Smooth muscle cell of bladder (primary cell): ENCODE results near the gene ZNF892. TPM values are rescaled to one million over a fixed set of nuclear protein-coding genes. Genes with fewer than 3 reads are reported as not detected.

Experiments
- total RNA-seq: library from RNA; depleted of rRNA; stranded (reverse); fragments of >200 nt; gene quantifications from 2 replicates; pipeline ENCODE4 v1.2.3, GENCODE V29; 2014

Gene ZNF892
- total RNA-seq: 3.0 and 4.7 TPM in 2 replicates

DNA sequence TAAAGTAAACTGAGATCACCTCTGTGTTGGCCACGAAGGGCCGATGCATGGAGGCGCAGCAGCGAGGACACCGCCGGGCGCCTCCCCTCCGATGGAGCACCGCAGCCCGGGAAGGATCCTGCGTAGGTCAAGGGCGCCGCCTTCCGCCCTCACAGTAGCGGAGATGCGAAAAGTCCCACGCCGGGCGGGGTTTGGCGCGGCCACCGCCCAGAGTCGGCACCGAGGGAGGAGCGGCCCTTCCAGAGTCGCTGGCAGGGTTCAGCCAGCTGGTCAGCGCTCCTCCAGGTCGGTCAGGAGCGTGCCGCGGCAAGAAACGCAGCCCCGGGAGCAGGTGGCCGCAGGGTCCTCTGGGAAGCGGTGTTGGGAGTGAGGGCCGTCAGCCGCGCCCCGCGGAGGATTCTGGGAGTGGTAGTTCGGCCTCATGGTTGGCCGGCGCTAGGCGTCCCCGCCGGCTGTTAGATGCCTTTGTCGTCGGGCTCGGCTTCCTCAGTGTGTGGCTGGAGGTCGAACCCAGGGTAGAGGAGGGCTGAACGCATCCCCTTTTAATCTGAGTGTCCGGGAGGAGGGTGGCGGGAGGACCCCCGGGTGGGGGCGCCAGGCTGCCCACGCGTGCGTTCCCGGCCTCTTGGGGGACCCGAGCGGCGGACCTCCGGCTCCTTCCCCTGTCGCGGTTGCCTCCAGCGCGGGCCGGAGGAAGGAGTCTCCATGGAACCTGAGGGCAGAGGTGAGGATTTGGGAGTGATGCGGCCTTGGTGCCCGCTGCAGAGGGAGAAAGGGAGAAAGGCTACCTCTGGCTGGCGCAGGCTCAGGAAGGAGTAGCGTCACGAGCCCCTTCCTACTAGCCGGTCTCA lies at the start of gene ZNF892:
ZNF892 (plus strand) TSS at position 411 of the 851 bp plus-strand sequence; CDS start at position 706, 295 bp downstream.

DNA sequence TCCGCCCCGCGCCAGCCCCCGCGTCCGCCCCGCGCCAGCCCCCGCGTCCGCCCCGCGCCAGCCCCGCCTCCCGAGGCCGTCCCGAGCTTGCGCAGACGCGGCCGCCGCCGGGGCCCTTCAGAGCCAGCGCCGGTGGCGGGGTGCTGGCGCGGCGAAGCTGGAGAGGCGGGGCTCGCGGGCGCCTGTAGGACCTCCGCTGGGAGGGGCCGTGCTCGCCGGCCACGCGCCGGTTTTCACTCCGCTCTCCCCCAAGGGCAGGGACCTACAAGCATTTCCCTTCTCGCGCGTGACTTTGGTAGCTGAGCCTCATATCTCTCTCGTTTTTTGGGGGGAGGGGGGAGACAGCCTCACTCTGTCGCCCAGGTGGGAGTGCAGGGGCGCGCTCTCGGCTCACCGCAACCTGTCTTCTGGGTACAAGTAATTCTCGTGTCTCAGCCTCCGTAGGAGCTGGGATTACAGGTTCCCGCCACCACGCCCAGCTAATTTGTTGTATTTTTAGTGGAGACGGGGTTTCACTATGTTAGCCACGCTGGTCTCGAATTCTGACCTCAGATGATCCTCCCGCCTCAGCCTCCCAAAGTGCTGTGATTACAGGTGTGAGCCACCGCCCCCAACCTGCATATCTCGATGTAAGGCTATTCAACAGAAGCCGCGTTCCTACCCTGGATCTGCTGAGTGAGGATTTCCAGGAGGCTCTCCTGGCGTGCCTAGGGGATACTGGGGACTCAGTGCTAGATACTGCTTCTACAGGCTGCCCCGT lies 47.5 kb upstream of the ZNF892 start, which contains the start of gene ZNF514:
ZNF514 (minus strand) TSS at position 159 of the 760 bp plus-strand sequence. CDS start 6,595 bp downstream, outside the sequence.

DNA sequence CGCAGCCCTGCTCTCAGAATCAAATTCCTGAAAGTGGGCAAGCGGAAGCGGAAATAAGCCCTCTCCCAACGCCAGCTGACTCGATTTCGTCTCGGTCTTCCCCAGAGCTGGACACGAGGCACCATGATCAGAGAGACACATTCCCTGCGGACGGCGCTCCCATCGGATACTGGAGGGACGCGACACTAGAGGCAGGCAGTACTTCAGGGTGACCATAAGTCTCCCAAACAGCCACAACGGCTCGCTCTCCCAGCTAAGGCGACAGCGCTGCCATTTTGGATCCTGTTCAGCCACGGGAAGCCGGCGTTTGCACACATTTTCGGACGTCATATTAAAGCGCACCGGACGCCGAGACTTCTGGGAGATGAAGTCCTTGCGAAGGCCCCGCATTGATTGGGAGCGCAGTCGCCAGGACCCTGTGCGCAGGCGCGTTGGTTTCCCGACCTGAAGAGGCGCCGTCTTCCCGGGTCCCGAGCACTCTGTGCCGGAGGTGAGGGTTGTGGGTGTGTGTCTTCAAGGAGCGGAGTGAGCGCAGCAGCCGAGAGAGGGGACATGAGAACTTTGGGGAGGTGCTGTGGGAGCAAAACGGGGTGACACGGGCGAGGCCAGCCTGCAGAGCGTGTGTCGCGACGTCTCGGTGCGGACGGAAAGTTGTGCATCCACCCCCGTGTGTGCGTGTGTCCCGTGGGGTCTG lies 41.8 kb upstream of the ZNF892 start, which contains the start of gene ZNF2:
ZNF2 (plus strand) TSS at position 439 of the 694 bp plus-strand sequence. CDS start 10,418 bp downstream, outside the sequence.

Other genes starting within 250 kb of the ZNF892 start
- not detected in 2 replicates for gene MAL, start 181.8 kb upstream of the ZNF892 start, total RNA-seq
- gene MRPS5, start 85.7 kb upstream of the ZNF892 start, total RNA-seq: 48.8 and 57.8 TPM in 2 replicates
- 9.1 and 12.7 TPM in 2 replicates for gene ZNF514, start 47.7 kb upstream of the ZNF892 start, total RNA-seq
- gene ZNF2, start 41.7 kb upstream of the ZNF892 start, total RNA-seq: 6.1 and 9.8 TPM in 2 replicates
- gene PROM2, start 66.9 kb downstream of the ZNF892 start, total RNA-seq: 0.14 and 0.28 TPM in 2 replicates
- gene KCNIP3, start 89.8 kb downstream of the ZNF892 start, total RNA-seq: 0.57 and 1.0 TPM in 2 replicates
- gene FAHD2A, start 195.2 kb downstream of the ZNF892 start, total RNA-seq: 20.8 and 22.1 TPM in 2 replicates